Mucosa of stomach (tissue), 1 donor: ENCODE results near the gene MT1M.
"Not testable (repeated sequence)": the region's sequence is repeated elsewhere in the genome, so short reads cannot be mapped to it uniquely, and the experiment has no call there.

Experiments used
- H3K27me3 ChIP-seq: one replicate; pipeline ENCODE4 v1.7.0; 2013; ENCODE audit warnings: mild to moderate bottlenecking, low read length; ENCODE audit not compliant: control insufficient read depth, insufficient read depth
- H3K36me3 ChIP-seq: one replicate; pipeline ENCODE4 v1.7.0; 2013; ENCODE audit warnings: low read length; ENCODE audit not compliant: control insufficient read depth, insufficient read depth
- H3K4me1 ChIP-seq: one replicate; pipeline ENCODE4 v1.7.0; 2013; ENCODE audit warnings: mild to moderate bottlenecking, low read length; ENCODE audit not compliant: control insufficient read depth, insufficient read depth
- H3K4me3 ChIP-seq: one replicate; pipeline ENCODE4 v1.7.0; 2013; ENCODE audit warnings: low read length
- H3K9ac ChIP-seq: one replicate; pipeline ENCODE4 v1.7.0; 2013; ENCODE audit warnings: mild to moderate bottlenecking, low read length, moderate library complexity
- H3K9me3 ChIP-seq: one replicate; pipeline ENCODE4 v1.7.0; 2013; ENCODE audit warnings: mild to moderate bottlenecking, low read length, moderate library complexity; ENCODE audit not compliant: control insufficient read depth
- donor health status: Pancreatic carcinoma.

The MT1M gene

DNA sequence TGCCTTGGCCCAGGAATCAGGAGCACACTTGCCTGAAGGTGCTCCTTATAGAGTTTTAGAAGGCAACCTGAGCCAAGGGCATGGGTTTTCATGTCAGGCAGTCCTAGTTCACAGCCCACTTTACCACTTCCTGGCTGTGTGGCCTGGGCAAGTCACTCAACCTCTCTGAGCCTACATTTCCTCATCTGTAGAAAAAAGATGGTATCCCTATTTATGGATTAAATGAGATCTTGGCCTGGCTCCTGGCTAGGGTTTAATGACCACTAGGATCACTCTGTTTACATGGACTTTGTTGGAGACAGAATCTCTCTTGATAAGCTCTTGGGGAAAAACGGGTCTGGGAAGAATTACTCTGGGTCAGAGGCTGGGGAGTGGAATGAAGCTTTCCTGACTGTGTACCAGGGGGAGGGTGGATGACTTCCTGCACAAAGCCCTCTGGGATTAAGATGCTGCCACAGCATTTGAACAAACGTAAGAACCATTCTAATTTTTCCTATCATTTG lies 21.8 kb upstream of the MT1M start:
- peak overlapping the region; percentile 6 for H3K4me3 ChIP-seq
- H3K9ac ChIP-seq = peak overlapping the region; percentile 75
- peaks cover 33% of the 10 kb centered on the region for H3K4me1 ChIP-seq

DNA sequence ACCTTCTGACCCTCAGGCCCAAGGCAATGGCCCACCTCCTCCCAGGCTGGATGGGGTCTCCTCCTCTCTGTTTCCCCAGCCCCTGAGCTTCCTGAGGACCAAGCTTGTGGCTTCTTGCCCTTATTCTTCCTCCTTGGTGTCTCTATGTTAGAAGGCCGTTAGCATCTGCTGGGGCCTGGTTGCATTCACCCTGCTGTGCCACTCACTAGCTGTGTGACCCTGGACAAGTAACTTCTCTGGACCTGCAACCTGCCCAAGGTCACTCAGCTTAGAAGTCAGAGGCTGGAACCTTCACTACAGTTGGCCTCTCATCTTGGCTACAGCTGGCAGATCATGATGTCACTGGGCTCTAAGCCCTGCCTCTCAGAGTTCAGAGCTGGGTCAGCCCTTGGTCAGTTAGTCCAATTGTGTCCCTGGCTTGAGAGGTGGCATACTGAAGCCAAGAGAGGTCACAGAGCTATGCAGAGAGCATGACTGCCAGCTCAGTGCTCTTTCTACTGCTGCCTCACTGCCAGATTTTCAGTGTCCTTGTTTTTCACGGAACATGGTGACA lies 21.1 kb upstream of the MT1M start:
- Histone ChIP-seq H3K27me3 (no peaks in the 10 kb centered on the region), H3K4me1 (peaks cover 33% of the 10 kb centered on the region), H3K9me3 (no peaks in the 10 kb centered on the region), H3K36me3 (no peaks in the 10 kb centered on the region), H3K4me3 (no peak overlapping the region), H3K9ac (no peak overlapping the region)

More for the DNA sequence above, 21.8 kb upstream of the MT1M start:
- Histone ChIP-seq H3K36me3 (no peaks in the 10 kb centered on the region), H3K27me3 (no peaks in the 10 kb centered on the region), H3K9me3 (no peaks in the 10 kb centered on the region)

DNA sequence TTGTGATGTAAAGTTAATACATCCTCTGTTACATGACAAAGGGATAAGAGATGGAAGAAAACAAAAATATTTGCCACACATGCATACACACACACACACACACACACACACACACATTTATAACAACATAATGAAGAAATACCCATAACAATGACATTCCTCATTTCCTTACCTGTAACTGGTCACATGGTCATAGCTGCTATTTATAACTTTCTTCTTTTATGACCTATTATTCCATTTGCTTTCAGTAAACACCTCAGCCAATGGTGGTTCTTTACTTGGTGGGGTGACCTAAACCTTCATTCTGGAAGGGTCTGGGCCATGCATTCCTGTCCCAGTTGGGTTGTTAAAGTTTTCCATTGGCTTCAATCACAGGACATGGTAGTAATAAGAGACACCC lies 18.8 kb upstream of the MT1M start:
- Histone ChIP-seq H3K27me3 (peaks cover 5% of the 10 kb centered on the region), H3K36me3 (no peaks in the 10 kb centered on the region), H3K9ac (no peak overlapping the region), H3K9me3 (no peaks in the 10 kb centered on the region), H3K4me3 (no peak overlapping the region), H3K4me1 (peaks cover 31% of the 10 kb centered on the region)

DNA sequence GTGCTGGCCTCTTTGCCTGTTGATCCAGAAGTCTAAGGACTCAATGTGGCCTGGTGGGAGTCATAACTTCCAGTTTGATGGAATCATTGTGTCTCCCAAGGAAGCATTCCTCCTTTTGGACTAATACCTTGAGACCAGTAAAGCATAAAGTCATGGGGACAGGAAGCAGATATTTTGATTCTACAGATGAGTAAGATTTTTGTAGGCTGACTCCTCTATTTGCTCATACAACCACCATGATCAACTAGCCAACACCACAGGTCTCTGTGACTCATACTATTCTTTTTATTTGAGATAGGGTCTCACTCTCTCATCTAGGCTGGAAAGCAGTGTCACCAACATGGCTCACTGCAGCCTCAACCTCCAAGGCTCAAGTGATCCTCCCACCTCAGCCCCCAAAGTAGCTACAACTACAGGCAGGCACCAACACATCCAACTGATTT lies 17.9 kb upstream of the MT1M start:
- H3K4me1 ChIP-seq = peaks cover 31% of the 10 kb centered on the region
- no peaks in the 10 kb centered on the region for H3K36me3 ChIP-seq
- no peak overlapping the region for H3K9ac ChIP-seq
- peaks cover 8% of the 10 kb centered on the region for H3K27me3 ChIP-seq
- H3K4me3 ChIP-seq = no peak overlapping the region
- H3K9me3 ChIP-seq = no peaks in the 10 kb centered on the region

DNA sequence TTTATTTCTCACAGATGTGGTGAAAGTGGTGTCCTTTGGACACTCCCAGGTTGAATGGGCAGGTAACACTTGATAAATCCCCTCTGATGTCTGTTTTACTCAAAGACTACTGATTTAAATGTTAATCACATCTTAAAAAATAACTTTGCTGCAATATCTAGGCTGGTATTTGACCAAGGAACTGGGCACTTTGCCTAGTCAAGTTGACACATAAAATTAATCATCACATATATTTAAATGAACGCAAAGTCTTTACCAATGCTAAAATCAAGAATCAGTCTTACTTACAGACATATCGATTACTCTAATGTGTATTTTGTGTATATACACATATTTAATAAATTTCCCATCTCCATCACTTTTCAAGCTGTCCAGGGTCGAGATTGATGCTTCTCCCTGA lies 17.1 kb upstream of the MT1M start:
- Histone ChIP-seq H3K9me3 (no peaks in the 10 kb centered on the region), H3K4me3 (no peak overlapping the region), H3K9ac (no peak overlapping the region), H3K27me3 (peaks cover 8% of the 10 kb centered on the region), H3K36me3 (no peaks in the 10 kb centered on the region), H3K4me1 (peaks cover 27% of the 10 kb centered on the region)

DNA sequence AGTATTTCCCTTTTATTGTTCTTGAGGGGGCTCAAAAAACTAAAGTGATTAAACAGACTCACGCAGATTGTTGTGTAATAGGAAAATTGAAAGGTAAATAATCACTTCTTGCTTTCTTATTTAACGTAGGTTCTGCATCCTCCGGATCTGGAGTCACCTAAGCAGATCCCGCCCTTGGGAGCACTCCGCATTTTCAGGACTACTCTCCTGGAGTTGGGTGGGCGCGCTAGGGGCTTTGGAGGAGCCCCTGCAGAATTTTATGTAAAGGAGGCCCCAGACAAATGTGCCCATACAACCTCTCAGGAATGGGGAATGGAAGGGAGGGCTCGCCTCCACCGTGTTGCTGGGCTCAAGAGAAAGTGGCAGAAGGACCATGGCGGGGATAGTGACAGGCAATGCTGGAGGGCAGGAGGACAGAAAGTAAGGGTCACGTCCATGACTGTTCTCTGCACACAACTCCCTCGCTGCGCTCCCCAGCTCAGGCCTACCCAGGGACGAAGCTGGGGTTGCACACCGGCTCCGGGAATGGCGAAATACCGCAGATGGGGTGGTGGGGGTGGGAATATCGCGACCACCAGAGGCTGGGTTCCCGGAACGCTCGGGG lies 15.7 kb upstream of the MT1M start:
- H3K36me3 ChIP-seq = no peaks in the 10 kb centered on the region
- peaks cover 13% of the 10 kb centered on the region for H3K4me1 ChIP-seq
- no peaks in the 10 kb centered on the region for H3K9me3 ChIP-seq
- H3K27me3 ChIP-seq = peaks cover 8% of the 10 kb centered on the region
- H3K9ac ChIP-seq = peak overlapping the region; percentile 67
- peak overlapping the region; percentile 28 for H3K4me3 ChIP-seq

DNA sequence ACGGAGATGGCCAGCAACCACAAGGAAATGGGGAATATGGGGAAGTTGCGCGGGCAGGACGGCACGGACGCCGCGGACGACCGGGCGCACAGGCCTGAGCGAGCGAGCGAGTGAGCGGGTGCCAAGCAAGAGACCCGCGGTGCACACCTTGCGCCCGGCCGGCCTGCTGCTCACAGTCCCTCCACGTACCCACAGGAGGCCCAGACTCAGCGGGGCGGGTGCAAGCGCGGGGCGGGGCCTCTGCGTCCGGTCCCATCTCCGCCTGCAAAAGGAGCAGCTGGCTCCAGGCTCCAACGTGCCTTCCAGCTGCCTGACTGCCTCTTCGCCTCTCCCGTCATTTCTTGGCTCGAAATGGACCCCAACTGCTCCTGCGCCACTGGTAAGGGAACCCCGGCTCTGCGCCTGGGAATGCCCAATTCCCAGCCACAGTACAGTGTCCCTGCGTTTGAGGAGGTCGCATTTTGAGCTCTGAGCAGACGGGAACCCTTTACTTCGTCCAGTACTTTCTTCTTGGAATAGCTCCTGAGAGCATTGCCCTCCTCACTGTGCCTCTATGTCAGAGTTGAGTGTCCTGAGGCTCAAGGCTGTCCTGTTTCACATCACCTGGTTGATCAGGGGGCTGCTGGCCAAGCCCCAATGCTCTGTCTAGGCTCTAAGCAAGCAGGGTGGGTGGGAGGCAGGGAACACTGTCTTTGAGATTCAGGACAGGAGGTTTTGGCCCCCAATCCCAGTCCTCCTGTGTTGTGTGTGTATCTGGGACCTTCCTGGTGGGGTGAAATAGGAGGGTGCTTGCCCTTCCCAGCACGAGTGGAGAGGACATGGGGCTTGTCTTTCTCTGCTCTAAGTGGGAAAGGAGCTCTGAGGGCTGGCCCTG lies 15.0 kb upstream of the MT1M start:
- Histone ChIP-seq H3K9ac (peak overlapping the region; percentile 67), H3K9me3 (no peaks in the 10 kb centered on the region), H3K27me3 (peaks cover 8% of the 10 kb centered on the region), H3K4me3 (peak overlapping the region; percentile 28), H3K4me1 (peaks cover 13% of the 10 kb centered on the region), H3K36me3 (no peaks in the 10 kb centered on the region)

DNA sequence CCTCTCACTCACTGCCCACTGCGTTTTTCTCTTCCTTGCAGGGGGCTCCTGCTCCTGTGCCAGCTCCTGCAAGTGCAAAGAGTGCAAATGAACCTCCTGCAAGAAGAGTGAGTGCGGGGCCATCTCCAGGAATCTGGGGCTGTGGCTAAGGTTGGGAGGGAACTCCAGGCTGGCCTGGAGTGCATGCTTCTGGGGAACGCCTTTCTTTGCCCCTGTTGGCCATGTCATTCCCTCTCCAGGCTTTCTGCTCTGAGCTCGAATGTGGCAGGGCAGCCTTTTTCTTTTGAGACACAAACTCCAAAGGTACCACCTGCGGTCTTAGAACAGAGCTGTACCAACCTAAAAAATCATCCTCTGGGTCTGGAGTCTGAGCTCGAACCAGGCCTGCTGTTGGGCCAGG lies 14.3 kb upstream of the MT1M start:
- H3K4me1 ChIP-seq = peaks cover 13% of the 10 kb centered on the region
- H3K27me3 ChIP-seq = peaks cover 8% of the 10 kb centered on the region
- no peaks in the 10 kb centered on the region for H3K9me3 ChIP-seq
- no peak overlapping the region for H3K9ac ChIP-seq
- no peaks in the 10 kb centered on the region for H3K36me3 ChIP-seq
- H3K4me3 ChIP-seq = no peak overlapping the region

DNA sequence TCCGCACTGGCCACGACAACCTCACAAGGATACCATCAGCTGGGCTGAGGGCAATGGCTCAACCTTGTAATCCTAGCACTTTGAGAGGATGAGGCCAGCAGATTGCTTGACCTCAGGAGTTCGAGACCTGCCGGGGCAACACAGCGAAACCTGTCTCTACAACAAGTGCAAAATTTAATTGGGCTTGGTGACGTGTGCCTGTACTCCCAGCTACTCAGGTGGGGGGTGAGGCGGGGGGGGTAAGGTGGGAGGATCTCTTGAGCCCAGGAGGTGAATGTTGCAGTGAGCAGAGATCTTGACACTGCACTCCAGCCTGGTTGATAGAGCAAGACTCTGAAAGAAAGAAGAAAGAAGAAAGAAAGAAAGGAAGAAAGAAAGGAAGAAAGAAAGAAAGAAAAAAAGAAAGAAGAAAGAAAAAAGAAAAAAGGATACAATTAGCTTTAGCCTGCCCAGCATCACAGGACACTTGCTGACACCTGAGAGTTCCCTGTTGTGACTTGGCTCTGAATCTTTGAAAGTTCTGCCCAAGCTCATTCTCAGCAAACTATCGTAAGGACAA lies 12.0 kb upstream of the MT1M start:
- H3K27me3 ChIP-seq = peaks cover 8% of the 10 kb centered on the region
- no peaks in the 10 kb centered on the region for H3K36me3 ChIP-seq
- H3K9ac ChIP-seq = no peak overlapping the region
- H3K9me3 ChIP-seq = no peaks in the 10 kb centered on the region
- peaks cover 18% of the 10 kb centered on the region for H3K4me1 ChIP-seq
- H3K4me3 ChIP-seq = no peak overlapping the region

DNA sequence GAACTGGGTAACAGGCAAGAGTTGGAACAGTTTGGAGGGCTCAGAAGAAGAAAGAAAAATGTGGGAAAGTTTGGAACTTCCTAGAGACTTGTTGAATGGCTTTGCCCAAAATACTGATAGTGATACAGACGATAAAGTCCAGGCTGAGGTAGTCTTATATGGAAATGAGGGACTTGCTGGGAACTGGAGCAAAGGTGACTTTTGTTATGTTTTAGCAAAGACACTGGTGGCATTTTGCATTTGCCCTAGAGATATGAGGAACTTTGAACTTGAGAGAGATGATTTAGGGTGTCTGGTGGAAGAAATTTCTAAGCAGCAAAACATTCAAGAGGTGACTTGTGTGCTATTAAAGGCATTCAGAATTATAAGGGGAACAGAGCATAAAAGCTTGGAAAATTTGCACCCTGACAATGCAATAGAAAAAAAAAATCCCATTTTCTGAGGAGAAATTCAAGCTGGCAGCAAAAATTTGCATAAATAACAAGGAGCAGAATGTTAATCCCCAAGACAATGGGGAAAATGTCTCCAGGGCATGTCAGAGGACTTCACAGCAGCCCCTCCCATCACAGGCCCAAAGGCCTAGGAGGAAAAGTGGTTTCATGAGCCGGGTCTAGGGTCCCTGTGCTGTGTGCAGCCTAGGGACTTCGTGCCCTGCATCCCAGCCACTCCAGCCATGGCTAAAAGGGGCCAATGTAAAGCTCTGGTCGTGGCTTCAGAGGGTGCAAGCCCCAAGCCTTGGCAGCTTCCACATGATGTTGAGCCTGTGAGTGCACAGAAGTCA lies 10.6 kb upstream of the MT1M start:
- not testable (repeated sequence) for H3K36me3 ChIP-seq, H3K9me3 ChIP-seq, H3K27me3 ChIP-seq, H3K9ac ChIP-seq, H3K4me3 ChIP-seq
- peaks cover 14% of the 10 kb centered on the region for H3K4me1 ChIP-seq

DNA sequence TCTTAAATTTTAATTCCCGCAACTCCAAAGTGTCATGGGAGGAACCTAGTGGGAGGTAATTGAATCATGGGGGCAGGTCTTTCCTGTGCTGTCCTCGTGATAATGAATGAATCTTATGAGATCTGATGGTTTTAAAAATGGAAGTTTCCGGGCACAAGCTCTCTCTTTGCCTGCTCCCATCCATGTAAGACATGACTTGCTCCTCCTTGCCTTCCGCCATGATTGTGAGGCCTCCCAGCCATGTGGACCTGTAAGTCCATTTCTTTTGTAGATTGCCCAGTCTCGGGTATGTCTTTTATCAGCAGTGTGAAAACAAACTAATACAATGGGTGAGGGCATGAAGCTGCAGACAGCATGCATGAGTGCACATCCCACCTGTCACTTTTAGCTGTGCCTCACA lies 9.3 kb upstream of the MT1M start:
- not testable (repeated sequence) for H3K36me3 ChIP-seq, H3K4me3 ChIP-seq, H3K9ac ChIP-seq

More for the DNA sequence above, 9.3 kb upstream of the MT1M start:
- not testable (repeated sequence) for H3K27me3 ChIP-seq, H3K9me3 ChIP-seq
- H3K4me1 ChIP-seq = peaks cover 10% of the 10 kb centered on the region
